Peyer's patch (tissue), 4 donors: ENCODE results near the gene ART3. TPM values are rescaled to one million over a fixed set of nuclear protein-coding genes. Genes with fewer than 3 reads are reported as not detected.
"Not testable (repeated sequence)": the region's sequence is repeated elsewhere in the genome, so short reads cannot be mapped to it uniquely, and the experiment has no call there.

Experiments
- DNase-seq, 3 donors: peaks; one replicate each; pipeline ENCODE4 v3.0.0-alpha.2; 2017 to 2019
- H3K27ac ChIP-seq, 4 donors: fragments of 200-600 bp; sonication (generic); one replicate each; pipeline ENCODE4 v1.5.1; 2016 to 2019
- H3K27me3 ChIP-seq, 2 donors: fragments of 200-600 bp; sonication (generic); one replicate each; pipeline ENCODE4 v1.5.1; 2019
- H3K36me3 ChIP-seq, 3 donors: fragments of 200-600 bp; sonication (generic); one replicate each; pipeline ENCODE4 v1.5.1; 2016 to 2019
- H3K4me1 ChIP-seq, 4 donors: fragments of 200-600 bp; sonication (generic); one replicate each; pipeline ENCODE4 v1.5.1; 2016 to 2019
- H3K4me3 ChIP-seq, 4 donors: fragments of 200-600 bp; sonication (generic); 1 replicate in 3 of 4; 2 replicates in 1 of 4; pipeline ENCODE4 v1.5.1; 2016 to 2019; ENCODE audit warnings: mild to moderate bottlenecking in 1 of 4
- H3K9me3 ChIP-seq, 4 donors: fragments of 200-600 bp; sonication (generic); one replicate each; pipeline ENCODE4 v1.5.1; 2016 to 2019; ENCODE audit warnings: mild to moderate bottlenecking in 1 of 4
- POLR2A ChIP-seq, 2 donors: fragments of 450-650 bp; IDR thresholded peaks; one replicate each; pipeline ENCODE4 v1.5.1; 2017; ENCODE audit warnings: antibody characterized with exemption in 2 of 2, mild to moderate bottlenecking in 2 of 2, moderate library complexity in 2 of 2
- total RNA-seq, 4 donors: library from RNA; depleted of rRNA; stranded (reverse); fragments of >200 nt; gene quantifications; one replicate each; pipeline ENCODE4 v1.1.0, GENCODE V29; 2016
- TF ChIP-seq, protein P1 (sequence below), 6 experiments: fragments of 450-650 bp in 4 of 6; fragments of 200-600 bp in 2 of 6; sonication (generic) in 1 of 6; IDR thresholded peaks; one replicate each; pipeline ENCODE4 v1.5.1; 2017 to 2019; ENCODE audit warnings: antibody characterized with exemption in 6 of 6, mild to moderate bottlenecking in 3 of 6, moderate library complexity in 1 of 6

ART3 gene
- total RNA-seq, 4 donors from 2014 or later: 0.85 TPM; not detected in 3

DNA sequence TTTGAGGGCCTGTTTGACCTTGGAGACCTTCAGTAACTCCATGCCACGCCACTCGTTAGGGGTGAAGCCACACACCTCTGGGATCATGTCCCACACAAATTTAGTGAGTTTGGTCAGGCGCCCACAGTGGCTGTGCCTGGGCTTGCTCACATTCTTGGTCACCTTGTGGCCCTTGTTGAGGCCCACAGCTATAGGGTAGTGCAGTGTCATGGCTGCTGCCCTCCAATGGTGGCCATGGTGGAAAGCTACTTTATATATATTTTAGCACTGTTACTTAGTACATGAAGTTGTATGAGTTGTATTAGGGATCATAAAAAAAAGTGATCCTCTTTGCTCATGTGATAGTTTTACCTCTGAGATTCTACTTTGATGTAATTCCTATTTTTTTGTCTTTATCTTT is 37.7 kb upstream of the ART3 start:
- Histone ChIP-seq H3K4me3 (no peak overlapping the region), H3K4me1 (peaks cover 0 to 7% (median 0%) of the 10 kb centered on the region in 4 donors), H3K27ac (no peak overlapping the region), H3K9me3 (no peaks in the 10 kb centered on the region), H3K27me3 (no peaks in the 10 kb centered on the region), H3K36me3 (no peaks in the 10 kb centered on the region)
- no peak for DNase-seq
- TF ChIP-seq POLR2A (IDR thresholded peaks at IDR 0.05): no peak
- TF ChIP-seq, protein P1, sequence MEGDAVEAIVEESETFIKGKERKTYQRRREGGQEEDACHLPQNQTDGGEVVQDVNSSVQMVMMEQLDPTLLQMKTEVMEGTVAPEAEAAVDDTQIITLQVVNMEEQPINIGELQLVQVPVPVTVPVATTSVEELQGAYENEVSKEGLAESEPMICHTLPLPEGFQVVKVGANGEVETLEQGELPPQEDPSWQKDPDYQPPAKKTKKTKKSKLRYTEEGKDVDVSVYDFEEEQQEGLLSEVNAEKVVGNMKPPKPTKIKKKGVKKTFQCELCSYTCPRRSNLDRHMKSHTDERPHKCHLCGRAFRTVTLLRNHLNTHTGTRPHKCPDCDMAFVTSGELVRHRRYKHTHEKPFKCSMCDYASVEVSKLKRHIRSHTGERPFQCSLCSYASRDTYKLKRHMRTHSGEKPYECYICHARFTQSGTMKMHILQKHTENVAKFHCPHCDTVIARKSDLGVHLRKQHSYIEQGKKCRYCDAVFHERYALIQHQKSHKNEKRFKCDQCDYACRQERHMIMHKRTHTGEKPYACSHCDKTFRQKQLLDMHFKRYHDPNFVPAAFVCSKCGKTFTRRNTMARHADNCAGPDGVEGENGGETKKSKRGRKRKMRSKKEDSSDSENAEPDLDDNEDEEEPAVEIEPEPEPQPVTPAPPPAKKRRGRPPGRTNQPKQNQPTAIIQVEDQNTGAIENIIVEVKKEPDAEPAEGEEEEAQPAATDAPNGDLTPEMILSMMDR (IDR thresholded peaks at IDR 0.05): no peak

DNA sequence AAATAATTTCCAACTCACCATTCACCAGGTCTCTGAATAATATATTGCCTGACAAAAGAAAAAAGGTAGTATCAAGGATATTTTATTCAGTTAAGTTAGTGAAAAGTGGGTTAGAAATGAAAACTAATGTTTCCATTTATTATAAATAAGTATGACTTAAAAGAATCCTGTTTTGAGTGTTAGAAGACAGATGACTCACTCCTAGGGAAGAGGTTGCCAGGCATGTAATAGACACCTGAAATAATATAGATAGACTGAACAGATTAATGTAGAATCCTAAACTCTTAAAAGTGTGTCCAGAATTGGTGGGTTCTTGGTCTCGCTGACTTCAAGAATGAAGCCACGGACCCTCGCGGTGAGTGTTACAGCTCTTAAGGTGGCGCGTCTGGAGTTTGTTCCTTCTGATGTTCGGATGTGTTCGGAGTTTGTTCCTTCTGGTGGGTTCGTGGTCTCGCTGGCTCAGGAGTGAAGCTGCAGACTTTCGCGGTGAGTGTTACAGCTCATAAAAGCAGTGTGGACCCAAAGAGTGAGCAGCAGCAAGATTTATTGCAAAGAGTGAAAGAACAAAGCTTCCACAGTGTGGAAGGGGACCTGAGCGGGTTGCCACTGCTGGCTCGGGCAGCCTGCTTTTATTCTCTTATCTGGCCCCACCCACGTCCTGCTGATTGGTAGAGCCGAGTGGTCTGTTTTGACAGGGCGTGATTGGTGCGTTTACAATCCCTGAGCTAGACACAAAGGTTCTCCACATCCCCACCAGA is 32.1 kb upstream of the ART3 start:
- not testable (repeated sequence) for DNase-seq, H3K27me3 ChIP-seq, H3K9me3 ChIP-seq, H3K4me3 ChIP-seq, H3K27ac ChIP-seq, H3K4me1 ChIP-seq, H3K36me3 ChIP-seq

DNA sequence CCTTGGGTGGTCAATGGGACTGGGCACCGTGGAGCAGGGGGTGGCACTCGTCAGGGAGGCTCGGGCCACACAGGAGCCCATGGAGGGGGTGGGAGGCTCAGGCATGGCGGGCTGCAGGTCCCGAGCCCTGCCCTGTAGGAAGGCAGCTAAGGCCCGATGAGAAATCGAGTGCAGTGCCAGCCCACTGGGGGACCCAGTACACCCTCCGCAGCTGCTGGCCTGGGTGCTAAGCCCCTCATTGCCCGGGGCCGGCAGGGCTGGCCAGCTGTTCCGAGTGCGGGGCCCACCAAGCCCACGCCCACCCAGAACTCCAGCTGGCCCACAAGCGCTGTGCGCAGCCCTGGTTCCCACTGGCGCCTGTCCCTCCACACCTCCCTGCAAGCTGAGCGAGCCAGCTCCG is 31.2 kb upstream of the ART3 start:
- H3K27me3 ChIP-seq, H3K4me3 ChIP-seq, H3K27ac ChIP-seq, H3K9me3 ChIP-seq, DNase-seq, H3K4me1 ChIP-seq, H3K36me3 ChIP-seq: not testable (repeated sequence)

DNA sequence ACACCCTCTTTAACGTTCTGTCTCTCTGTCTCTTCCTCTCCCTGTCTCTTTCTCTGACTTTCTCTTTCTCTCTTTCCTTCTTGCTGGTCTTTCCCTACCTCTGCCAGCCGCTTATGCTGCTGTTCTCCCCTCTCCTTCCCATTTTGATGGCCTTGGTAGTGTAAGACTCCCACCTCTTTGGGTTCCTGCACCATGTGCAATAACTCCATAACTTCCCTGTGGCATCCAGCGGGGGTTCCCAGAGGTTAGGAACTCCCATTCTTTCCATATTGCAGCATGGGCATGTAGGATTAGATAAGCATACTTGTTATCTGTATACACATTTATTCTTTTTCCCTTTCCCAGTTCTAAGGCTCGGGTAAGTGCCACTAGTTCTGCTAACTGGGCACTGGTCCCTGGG is 29.8 kb upstream of the ART3 start:
- H3K36me3 ChIP-seq, H3K4me3 ChIP-seq, H3K27me3 ChIP-seq, H3K4me1 ChIP-seq, H3K9me3 ChIP-seq, H3K27ac ChIP-seq, DNase-seq: not testable (repeated sequence)

DNA sequence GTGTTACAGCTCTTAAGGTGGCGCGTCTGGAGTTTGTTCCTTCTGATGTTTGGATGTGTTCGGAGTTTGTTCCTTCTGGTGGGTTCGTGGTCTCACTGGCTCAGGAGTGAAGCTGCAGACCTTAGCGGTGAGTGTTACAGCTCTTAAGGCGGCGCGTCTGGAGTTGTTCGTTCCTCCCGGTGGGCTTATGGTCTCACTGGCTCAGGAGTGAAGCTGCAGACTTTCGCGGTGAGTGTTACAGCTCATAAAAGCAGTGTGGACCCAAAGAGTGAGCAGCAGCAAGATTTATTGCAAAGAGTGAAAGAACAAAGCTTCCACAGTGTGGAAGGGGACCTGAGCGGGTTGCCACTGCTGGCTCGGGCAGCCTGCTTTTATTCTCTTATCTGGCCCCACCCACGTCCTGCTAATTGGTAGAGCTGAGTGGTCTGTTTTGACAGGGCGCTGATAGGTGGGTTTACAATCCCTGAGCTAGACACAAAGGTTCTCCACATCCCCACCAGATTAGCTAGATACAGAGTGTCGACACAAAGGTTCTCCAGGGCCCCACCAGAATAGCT is 24.6 kb upstream of the ART3 start:
- not testable (repeated sequence) for H3K27me3 ChIP-seq, H3K4me1 ChIP-seq, DNase-seq, H3K36me3 ChIP-seq, H3K9me3 ChIP-seq, H3K4me3 ChIP-seq, H3K27ac ChIP-seq

DNA sequence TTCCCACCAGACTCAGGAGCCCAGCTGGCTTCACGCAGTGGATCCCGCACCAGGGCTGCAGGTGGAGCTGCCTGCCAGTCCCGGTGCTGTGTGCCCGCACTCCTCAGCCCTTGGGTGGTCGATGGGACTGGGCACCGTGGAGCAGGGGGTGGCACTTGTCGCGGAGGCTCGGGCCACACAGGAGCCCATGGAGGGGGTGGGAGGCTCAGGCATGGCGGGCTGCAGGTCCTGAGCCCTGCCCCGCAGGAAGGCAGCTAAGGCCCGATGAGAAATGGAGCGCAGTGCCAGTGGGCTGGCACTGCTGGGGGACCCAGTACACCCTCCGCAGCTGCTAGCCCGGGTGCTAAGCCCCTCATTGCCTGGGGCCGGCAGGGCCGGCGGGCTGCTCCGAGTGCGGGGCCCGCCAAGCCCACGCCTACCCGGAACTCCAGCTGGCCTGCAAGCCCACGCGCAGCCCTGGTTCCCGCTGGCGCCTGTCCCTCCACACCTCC is 23.9 kb upstream of the ART3 start:
- H3K27me3 ChIP-seq, H3K27ac ChIP-seq, H3K9me3 ChIP-seq, H3K36me3 ChIP-seq, DNase-seq, H3K4me3 ChIP-seq, H3K4me1 ChIP-seq: not testable (repeated sequence)

DNA sequence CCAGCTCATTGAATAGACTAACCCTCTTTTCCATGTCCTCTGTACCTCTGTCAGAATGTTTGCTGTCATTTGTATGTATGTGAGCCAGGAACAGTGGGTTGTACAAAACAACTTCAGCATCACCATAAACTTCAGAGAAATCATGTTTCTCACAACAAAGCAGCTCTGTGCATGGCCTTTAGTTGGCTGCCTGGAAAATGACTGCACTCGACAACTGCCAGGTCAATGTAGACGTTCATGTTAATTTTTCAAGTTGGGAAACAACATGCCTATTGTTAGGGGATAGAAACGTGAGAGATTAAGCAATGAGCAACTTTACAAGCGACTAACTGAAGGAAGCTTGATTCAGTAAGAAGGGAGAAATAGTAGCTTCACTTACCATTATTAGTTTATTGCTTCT is 20.8 kb upstream of the ART3 start:
- H3K36me3 ChIP-seq: no peaks in the 10 kb centered on the region
- no peaks in the 10 kb centered on the region for H3K4me1 ChIP-seq
- TF ChIP-seq, protein P1 (IDR thresholded peaks at IDR 0.05): no peak
- no peak for TF ChIP-seq POLR2A (IDR thresholded peaks at IDR 0.05)
- no peak overlapping the region for H3K27ac ChIP-seq
- no peaks in the 10 kb centered on the region for H3K27me3 ChIP-seq
- H3K9me3 ChIP-seq: no peaks in the 10 kb centered on the region
- H3K4me3 ChIP-seq: no peak overlapping the region
- DNase-seq: no peak

DNA sequence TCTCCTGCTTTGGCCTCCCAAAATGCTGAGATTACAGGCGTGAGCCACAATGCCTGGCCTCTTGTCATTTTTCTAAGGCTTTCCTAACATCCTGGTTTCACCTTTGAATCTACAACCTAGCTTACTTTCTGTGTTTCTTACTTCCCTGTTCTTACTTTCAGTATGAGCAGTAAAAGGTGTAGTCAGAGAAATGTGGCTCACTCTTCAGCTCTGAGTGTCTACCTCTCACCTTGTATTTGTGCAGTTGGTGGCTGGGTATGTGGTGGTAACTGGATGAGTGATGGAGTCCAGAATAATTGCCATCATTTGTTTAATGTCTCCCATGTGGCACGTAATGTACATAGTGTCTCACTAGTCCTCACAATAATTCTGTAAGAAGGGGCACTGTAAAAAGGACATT is 19.5 kb upstream of the ART3 start:
- Histone ChIP-seq H3K4me3 (no peak overlapping the region), H3K27ac (no peak overlapping the region), H3K36me3 (no peaks in the 10 kb centered on the region), H3K9me3 (no peaks in the 10 kb centered on the region), H3K27me3 (no peaks in the 10 kb centered on the region), H3K4me1 (peaks cover 0 to 6% (median 0%) of the 10 kb centered on the region in 4 donors)
- TF ChIP-seq, protein P1 (IDR thresholded peaks at IDR 0.05): no peak
- TF ChIP-seq POLR2A (IDR thresholded peaks at IDR 0.05): no peak
- no peak for DNase-seq
